ENCODE measurements around the gene FHOD3. TPM values are rescaled to one million over a fixed set of nuclear protein-coding genes. Genes with fewer than 3 reads are reported as not detected.

Gene FHOD3
- total RNA-seq, 1 experiment from 2014 or later = 18.1 TPM

GRCh38 chr18:36333414-36333813 is 35.9 kb downstream of the FHOD3 start:
- ChIA-PET CTCF (no interaction called here), POLR2A (ENCODE audit: unreplicated experiment) (no interaction called here)
- no TSS peak for BruUV-seq (replicated peaks)
- DNase-seq (no peak), ATAC-seq (no peak)
- Histone ChIP-seq H3K79me2 (ENCODE audit: low read length) (peaks cover 4% of the 10 kb centered on the region; the same call in 1 of the 2 replicates), H3K36me3 (ENCODE audit: low read depth, low read length) (no peaks in the 10 kb centered on the region), H3K27me3 (ENCODE audit: low read length) (no peaks in the 10 kb centered on the region), H2AFZ (ENCODE audit: low read length) (no peak overlapping the region), H3K9me3 (ENCODE audit: low read length) (no peaks in the 10 kb centered on the region), H3K27ac (ENCODE audit: low read length) (no peak overlapping the region), H3K4me2 (ENCODE audit: low read length) (no peak overlapping the region), H3K4me3 (ENCODE audit: low read length) (no peak overlapping the region), H3K4me1 (ENCODE audit: insufficient read depth, low read length) (no peaks in the 10 kb centered on the region; the same call in 1 of the 2 replicates), H3K9me2 (replicated peaks; ENCODE audit: low read length) (no peaks in the 10 kb centered on the region), H4K20me1 (ENCODE audit: low read length) (no peaks in the 10 kb centered on the region), H3K9ac (ENCODE audit: low read length) (no peak overlapping the region), H3F3A (ENCODE audit: low read length, unreplicated experiment) (no peaks in the 10 kb centered on the region)
- no peak for TF ChIP-seq CTCF (conservative IDR thresholded peaks at IDR 0.05; ENCODE audit: low read depth, low read length)
- no peak for TF ChIP-seq EZH2phosphoT487 (IDR thresholded peaks at IDR 0.05; ENCODE audit: borderline replicate concordance, low read length)
- TF ChIP-seq EZH2 (IDR thresholded peaks at IDR 0.05; ENCODE audit: low read length, unreplicated experiment) = no peak
- intact Hi-C loops (cut with micrococcal nuclease) = no loop called here

GRCh38 chr18:36334798-36335197 is 37.3 kb downstream of the FHOD3 start:
- no peak overlapping the region for H3K9ac ChIP-seq (ENCODE audit: low read length)
- H3K27me3 ChIP-seq (ENCODE audit: low read length) = no peaks in the 10 kb centered on the region
- intact Hi-C loops (cut with micrococcal nuclease) = no loop called here
- H2AFZ ChIP-seq (ENCODE audit: low read length) = no peak overlapping the region
- no peak overlapping the region for H3K4me2 ChIP-seq (ENCODE audit: low read length)
- no peak overlapping the region for H3K4me3 ChIP-seq (ENCODE audit: low read length)
- H4K20me1 ChIP-seq (ENCODE audit: low read length) = no peaks in the 10 kb centered on the region
- ChIA-PET CTCF (no interaction called here), POLR2A (ENCODE audit: unreplicated experiment) (no interaction called here)
- H3K9me3 ChIP-seq (ENCODE audit: low read length) = no peaks in the 10 kb centered on the region
- DNase-seq = no peak
- no TSS peak for BruUV-seq (replicated peaks)
- H3K9me2 ChIP-seq (replicated peaks; ENCODE audit: low read length) = no peaks in the 10 kb centered on the region
- H3K36me3 ChIP-seq (ENCODE audit: low read depth, low read length) = no peaks in the 10 kb centered on the region
- ATAC-seq = no peak
- H3K27ac ChIP-seq (ENCODE audit: low read length) = no peak overlapping the region
- TF ChIP-seq EZH2phosphoT487 (IDR thresholded peaks at IDR 0.05; ENCODE audit: borderline replicate concordance, low read length) (no peak), EZH2 (IDR thresholded peaks at IDR 0.05; ENCODE audit: low read length, unreplicated experiment) (no peak), CTCF (conservative IDR thresholded peaks at IDR 0.05; ENCODE audit: low read depth, low read length) (no peak)
- peaks cover 4% of the 10 kb centered on the region; the same call in 1 of the 2 replicates for H3K79me2 ChIP-seq (ENCODE audit: low read length)
- H3F3A ChIP-seq (ENCODE audit: low read length, unreplicated experiment) = no peaks in the 10 kb centered on the region
- H3K4me1 ChIP-seq (ENCODE audit: insufficient read depth, low read length) = no peaks in the 10 kb centered on the region; the same call in 1 of the 2 replicates

GRCh38 chr18:36335476-36336279 is 38.2 kb downstream of the FHOD3 start:
- Histone ChIP-seq H3K4me2 (ENCODE audit: low read length) (no peak overlapping the region), H3K79me2 (ENCODE audit: low read length) (peaks cover 4% of the 10 kb centered on the region; the same call in 1 of the 2 replicates), H3K4me1 (ENCODE audit: insufficient read depth, low read length) (no peaks in the 10 kb centered on the region), H3K27me3 (ENCODE audit: low read length) (no peaks in the 10 kb centered on the region), H3K9me2 (replicated peaks; ENCODE audit: low read length) (no peaks in the 10 kb centered on the region), H3K9ac (ENCODE audit: low read length) (no peak overlapping the region), H2AFZ (ENCODE audit: low read length) (no peak overlapping the region), H3K36me3 (ENCODE audit: low read depth, low read length) (no peaks in the 10 kb centered on the region), H3F3A (ENCODE audit: low read length, unreplicated experiment) (no peaks in the 10 kb centered on the region), H3K9me3 (ENCODE audit: low read length) (no peaks in the 10 kb centered on the region), H3K4me3 (ENCODE audit: low read length) (no peak overlapping the region), H4K20me1 (ENCODE audit: low read length) (no peaks in the 10 kb centered on the region), H3K27ac (ENCODE audit: low read length) (no peak overlapping the region)
- ATAC-seq (no peak), DNase-seq (no peak)
- CTCF ChIA-PET = no interaction called here
- TF ChIP-seq EZH2 (IDR thresholded peaks at IDR 0.05; ENCODE audit: low read length, unreplicated experiment) (no peak), EZH2phosphoT487 (IDR thresholded peaks at IDR 0.05; ENCODE audit: borderline replicate concordance, low read length) (no peak), CTCF (conservative IDR thresholded peaks at IDR 0.05; ENCODE audit: low read depth, low read length) (no peak)
- no TSS peak for BruUV-seq (replicated peaks)
- intact Hi-C loops (cut with micrococcal nuclease) = no loop called here
- POLR2A ChIA-PET (ENCODE audit: unreplicated experiment) = no interaction called here
